ES-I3 (cell line): ENCODE measurements around the gene ALDH8A1.
"Not testable (repeated sequence)": the region's sequence is repeated elsewhere in the genome, so short reads cannot be mapped to it uniquely, and the experiment has no call there.

Experiments
- H3K36me3 ChIP-seq: 2 replicates; pipeline ENCODE4 v1.6.1; 2013; ENCODE audit warnings: mild to moderate bottlenecking, low read length, control low read depth, moderate library complexity; ENCODE audit not compliant: insufficient read depth
- H3K4me1 ChIP-seq: 2 replicates; pipeline ENCODE4 v1.6.1; 2013; ENCODE audit warnings: mild to moderate bottlenecking, control low read depth, low read length; ENCODE audit not compliant: insufficient read depth
- H3K9ac ChIP-seq: 2 replicates; pipeline ENCODE4 v1.6.1; 2013; ENCODE audit warnings: low read depth, mild to moderate bottlenecking, low read length, moderate library complexity
- H3K9me3 ChIP-seq: 2 replicates; pipeline ENCODE4 v1.6.1; 2013; ENCODE audit warnings: mild to moderate bottlenecking, low read length, moderate library complexity; ENCODE audit not compliant: control insufficient read depth, insufficient read depth

ALDH8A1 gene

DNA sequence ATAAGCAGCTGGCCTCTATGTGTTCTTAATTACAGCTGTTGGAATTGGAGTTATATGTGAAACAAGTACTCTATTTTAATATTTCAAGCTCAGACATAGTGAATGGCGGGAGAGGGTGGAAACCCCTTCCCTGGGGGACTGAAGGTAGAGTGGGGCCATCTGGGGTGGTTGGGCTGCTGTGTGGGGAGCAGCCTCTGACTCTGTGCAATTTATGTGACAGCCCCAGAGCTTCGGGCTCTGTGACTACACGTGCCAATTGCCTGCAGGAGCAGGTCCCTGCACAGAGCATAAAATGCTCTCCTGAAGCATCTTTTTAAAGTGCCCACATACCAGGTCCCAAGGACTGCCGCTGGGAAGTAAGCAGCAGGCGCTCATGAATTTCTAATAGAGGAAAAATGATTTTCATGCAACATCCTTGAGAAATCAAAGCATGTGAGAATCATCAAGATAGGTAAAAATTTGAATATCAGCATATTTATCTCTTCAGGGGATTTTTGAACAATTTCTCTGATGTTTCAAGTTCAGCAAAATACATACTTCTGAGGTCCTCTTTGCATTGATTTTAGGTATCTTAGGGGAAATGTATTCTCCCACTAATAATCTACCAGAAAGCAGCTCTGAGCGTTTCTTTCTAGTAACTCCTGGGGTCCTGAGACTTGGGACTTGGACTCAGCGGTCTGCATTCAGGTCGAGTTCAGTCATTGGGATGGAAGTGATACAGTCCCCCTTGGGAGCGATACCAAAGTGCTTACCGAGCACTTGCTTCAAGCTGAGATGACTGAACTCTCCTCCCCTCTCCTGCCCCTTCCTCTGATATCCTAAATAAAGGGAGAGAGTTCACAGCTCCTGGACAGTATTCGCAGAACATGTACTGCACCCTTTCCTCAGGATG is 40.0 kb downstream of the ALDH8A1 start:
- no peaks in the 10 kb centered on the region; the same call in 1 of the 2 replicates for H3K4me1 ChIP-seq
- H3K9ac ChIP-seq: no peak overlapping the region
- no peaks in the 10 kb centered on the region for H3K36me3 ChIP-seq
- H3K9me3 ChIP-seq: no peaks in the 10 kb centered on the region

DNA sequence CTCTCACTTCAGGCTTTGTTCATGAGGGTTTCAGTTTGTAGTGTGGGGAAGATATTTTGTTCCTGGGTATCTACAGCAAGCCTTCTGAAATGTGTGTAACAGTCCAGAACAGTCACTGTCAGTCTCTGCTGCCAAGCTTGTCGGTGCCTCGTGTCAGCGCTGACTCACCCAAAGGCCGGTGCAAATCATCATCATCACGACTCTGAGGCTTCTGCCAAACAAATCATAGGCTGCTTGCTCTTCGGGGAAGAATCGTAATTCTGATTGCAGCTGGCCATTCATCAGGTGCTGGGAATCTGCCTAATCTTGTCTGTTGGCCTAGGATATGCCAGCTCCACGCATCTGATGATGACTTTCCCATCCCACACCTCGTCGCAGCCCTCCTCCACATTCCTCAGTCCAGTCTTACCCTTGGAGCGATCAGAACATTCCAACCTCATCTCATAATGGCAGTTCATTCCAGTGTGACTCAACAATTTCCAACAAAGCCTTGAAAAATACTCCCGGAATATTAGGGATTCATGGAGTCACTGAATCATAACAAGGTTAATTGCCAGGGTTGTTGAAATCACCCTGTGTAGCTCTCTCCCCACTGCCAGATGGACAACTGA is 40.9 kb downstream of the ALDH8A1 start:
- no peak overlapping the region for H3K9ac ChIP-seq
- H3K4me1 ChIP-seq: no peaks in the 10 kb centered on the region; the same call in 1 of the 2 replicates
- H3K36me3 ChIP-seq: no peaks in the 10 kb centered on the region
- no peaks in the 10 kb centered on the region for H3K9me3 ChIP-seq

DNA sequence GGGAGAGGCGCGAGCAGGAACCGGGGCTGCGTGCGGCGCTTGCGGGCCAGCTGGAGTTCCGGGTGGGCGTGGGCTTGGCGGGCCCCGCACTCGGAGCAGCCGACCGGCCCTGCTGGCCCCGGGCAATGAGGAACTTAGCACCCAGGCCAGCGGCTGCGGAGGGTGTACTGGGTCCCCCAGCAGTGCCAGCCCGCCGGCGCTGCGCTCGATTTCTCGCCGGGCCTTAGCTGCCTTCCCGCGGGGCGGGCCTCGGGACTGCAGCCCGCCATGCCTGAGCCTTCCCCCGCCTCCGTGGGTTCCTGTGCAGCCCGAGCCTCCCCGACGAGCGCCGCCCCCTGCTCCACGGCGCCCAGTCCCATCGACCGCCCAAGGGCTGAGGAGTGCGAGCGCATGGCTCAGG is 45.2 kb downstream of the ALDH8A1 start:
- H3K36me3 ChIP-seq, H3K9ac ChIP-seq, H3K9me3 ChIP-seq, H3K4me1 ChIP-seq: not testable (repeated sequence)

DNA sequence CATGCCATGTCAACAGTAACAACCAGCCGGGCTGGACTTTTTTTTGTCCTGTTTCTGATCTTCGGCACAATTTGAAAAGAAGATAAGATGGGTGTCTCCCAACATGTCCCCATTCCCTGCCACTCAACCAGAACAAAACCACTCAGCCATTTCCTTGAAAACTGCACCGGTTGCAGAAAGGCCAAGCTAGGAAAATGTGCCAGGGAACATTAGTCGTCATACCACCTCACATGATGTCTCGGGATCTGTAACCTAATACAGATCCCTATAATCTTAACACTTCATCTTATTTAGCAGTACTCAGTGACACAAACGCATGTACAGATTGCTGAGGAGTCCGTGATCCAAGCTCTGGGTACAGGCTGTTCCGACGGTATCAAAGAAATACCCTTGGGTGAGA is 46.5 kb downstream of the ALDH8A1 start:
- H3K9me3 ChIP-seq: no peaks in the 10 kb centered on the region
- no peaks in the 10 kb centered on the region for H3K36me3 ChIP-seq
- no peak overlapping the region for H3K9ac ChIP-seq
- no peaks in the 10 kb centered on the region for H3K4me1 ChIP-seq

DNA sequence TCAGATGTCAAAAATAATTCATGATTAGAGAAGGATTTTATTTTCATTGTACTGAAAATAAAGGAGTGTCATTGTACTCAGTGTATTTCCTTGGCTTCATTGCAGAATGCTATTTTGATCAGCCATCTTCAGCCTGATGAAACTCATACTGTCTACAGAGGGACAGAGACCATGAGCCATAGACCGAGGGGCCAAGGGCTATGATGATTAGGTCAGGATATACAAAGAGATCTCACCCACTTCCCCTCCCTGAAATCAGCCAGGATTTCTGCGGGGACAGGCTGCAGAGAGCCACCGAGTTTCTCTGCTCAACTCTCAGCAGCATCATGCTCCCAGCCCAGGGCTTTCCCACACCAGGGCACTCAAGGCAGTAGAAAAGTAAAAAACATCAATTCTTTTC is 47.0 kb downstream of the ALDH8A1 start:
- no peaks in the 10 kb centered on the region for H3K9me3 ChIP-seq
- H3K4me1 ChIP-seq: no peaks in the 10 kb centered on the region
- no peaks in the 10 kb centered on the region for H3K36me3 ChIP-seq
- H3K9ac ChIP-seq: no peak overlapping the region

DNA sequence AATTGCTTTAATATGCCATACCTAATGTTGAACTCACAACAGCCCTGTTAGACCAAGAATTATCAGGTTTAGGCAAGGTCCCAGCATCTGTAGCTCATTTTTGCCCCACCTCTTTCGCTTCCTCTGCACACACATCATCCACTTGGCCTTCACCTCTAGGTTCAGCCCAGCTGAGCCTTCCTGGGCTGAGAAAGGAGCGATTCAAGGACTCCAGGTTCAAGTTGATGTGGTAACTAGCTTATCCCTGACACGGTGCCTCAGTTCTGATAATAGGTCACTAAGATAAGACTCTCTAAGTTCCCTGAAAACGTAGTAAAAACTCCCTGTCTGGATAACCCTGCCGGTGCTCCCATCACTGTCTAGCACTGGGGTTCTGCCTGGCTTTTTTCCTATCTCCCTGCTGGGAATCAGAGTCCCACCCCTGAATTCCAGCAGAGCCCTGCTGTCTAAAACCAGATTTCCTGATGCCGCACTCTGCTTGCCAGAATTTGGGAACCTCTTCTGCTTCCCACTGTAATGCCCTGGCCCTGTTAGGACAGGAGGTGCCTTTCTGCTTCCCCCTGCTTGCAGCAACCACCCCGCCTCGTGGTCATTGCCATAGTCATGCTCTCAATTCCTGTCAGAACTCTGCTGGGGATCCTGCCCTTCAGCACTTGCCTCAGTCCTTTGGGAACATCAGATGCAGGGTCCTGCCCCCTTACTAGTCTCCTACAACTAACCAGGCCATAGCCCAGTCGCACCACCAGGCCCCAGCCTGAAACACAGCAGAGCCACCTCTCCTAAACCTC is 47.6 kb downstream of the ALDH8A1 start:
- Histone ChIP-seq H3K4me1 (no peaks in the 10 kb centered on the region), H3K9ac (no peak overlapping the region), H3K9me3 (no peaks in the 10 kb centered on the region), H3K36me3 (no peaks in the 10 kb centered on the region)

DNA sequence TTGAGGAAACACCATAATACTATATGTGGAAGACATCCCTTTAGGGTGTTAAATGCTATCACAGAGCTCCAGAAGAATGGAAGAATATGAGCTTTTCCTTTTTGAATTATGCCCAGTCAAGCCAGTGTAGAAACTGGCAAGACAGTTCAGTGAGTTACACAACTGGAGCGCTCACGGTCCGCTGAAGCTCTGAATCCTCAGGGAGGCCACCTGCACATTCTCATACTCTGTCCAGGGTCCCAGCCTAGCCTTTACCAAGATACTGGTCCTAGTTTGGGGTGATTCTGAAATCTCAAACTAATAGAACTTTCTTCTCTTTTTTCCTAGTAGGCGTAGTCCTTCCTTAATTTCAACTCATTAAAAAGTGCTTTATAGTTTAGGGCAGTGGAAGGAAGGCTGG is 51.3 kb downstream of the ALDH8A1 start:
- no peak overlapping the region for H3K9ac ChIP-seq
- H3K4me1 ChIP-seq: no peaks in the 10 kb centered on the region
- no peaks in the 10 kb centered on the region for H3K36me3 ChIP-seq
- no peaks in the 10 kb centered on the region for H3K9me3 ChIP-seq

DNA sequence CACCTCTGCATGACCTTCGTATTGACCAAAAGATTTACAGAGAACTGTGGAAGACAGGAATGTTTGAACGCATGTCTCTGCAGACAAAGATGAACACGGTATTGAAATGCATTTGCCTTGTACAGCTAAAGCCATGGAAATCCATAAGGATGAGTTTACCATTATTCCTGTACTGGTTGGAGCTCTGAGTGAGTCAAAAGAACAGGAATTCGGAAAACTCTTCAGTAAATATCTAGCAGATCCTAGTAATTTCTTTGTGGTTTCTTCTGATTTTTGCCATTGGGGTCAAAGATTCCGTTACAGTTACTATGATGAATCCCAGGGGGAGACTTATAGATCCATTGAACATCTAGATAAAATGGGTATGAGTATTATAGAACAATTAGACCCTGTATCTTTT is 51.7 kb downstream of the ALDH8A1 start:
- not testable (repeated sequence) for H3K36me3 ChIP-seq

DNA sequence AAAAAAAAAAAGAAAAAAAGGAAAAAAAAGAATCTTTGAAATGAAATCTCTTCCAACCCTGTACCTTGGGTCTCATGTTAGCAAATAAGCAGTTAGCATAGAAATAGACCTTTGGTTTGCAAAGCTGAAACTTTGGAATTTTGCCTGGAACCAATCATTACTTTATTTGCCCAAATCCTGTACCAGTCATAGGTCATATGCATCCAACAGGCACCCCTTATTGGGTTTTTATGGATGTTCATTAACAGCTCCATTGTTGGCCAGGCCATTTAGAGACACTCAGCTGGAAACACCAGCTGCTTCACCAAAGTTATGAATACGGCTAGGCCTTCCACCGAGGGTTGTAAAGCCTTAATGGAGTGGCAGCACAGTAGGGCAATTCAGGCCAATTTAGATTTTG is 53.0 kb downstream of the ALDH8A1 start:
- no peaks in the 10 kb centered on the region for H3K4me1 ChIP-seq
- no peaks in the 10 kb centered on the region for H3K36me3 ChIP-seq
- H3K9me3 ChIP-seq: no peaks in the 10 kb centered on the region
- H3K9ac ChIP-seq: no peak overlapping the region

More for the DNA sequence above, 51.7 kb downstream of the ALDH8A1 start:
- H3K9ac ChIP-seq, H3K4me1 ChIP-seq, H3K9me3 ChIP-seq: not testable (repeated sequence)

DNA sequence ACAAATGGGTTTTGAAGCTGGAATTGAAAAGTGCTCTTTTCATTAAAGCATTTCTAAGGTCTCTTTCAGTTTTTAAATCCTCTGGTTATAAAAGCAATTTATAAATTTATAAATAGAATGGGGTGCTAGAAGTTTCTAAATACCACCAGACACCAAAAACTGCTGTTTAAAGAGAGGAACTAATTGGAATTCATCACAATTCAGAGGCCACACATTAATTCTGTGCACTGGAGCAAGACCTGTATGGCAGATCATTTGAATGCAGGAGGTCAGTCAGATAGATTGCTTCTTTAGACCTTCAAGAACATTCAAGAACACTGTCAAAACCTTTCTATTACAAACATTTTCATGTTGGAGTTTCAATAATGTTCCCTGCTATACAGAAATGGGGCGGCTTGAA is 55.1 kb downstream of the ALDH8A1 start:
- no peaks in the 10 kb centered on the region for H3K4me1 ChIP-seq
- no peak overlapping the region for H3K9ac ChIP-seq
- H3K36me3 ChIP-seq: no peaks in the 10 kb centered on the region

DNA sequence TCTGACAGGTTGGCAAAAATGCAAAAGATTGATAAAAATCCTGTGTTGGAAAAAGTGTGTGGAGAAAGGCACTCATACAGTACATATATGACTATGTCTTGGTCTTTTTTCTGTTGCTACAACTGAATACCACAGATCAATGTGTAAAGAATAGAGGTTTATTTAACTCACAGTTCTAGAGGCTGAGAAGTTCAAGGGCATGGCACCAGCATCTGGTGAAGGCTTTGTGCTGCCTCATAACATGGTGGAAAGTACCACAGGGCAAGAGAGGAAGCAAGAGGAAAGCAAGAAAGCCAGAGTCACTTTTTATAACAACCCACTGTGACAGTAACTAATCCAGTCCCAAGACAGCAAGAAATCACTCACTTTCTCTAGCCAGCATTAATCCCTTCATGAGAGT is 57.5 kb downstream of the ALDH8A1 start:
- Histone ChIP-seq H3K9ac (no peak overlapping the region), H3K36me3 (no peaks in the 10 kb centered on the region), H3K4me1 (no peaks in the 10 kb centered on the region), H3K9me3 (no peaks in the 10 kb centered on the region)

More for the DNA sequence above, 55.1 kb downstream of the ALDH8A1 start:
- H3K9me3 ChIP-seq: no peaks in the 10 kb centered on the region

DNA sequence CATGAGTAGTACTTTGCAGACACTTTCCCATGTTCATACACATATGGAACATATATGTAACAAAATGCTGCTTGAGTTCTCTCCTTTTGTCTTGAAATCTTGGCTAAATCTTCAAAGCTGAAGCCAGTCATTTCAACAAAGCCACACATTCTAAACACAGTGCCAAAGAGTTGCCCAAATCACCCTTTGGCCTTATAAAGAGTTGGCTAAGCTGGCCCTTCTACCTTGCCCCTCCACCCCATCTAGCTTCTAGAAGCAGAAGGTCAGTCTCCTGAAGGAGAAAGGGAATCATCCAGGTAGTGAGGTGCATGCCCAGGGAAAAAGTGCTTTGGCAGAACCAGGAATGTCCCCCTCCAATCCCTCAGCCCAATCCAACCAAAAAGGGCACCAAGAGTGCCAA is 58.3 kb downstream of the ALDH8A1 start:
- Histone ChIP-seq H3K36me3 (no peaks in the 10 kb centered on the region), H3K9ac (no peak overlapping the region), H3K9me3 (no peaks in the 10 kb centered on the region), H3K4me1 (no peaks in the 10 kb centered on the region)

DNA sequence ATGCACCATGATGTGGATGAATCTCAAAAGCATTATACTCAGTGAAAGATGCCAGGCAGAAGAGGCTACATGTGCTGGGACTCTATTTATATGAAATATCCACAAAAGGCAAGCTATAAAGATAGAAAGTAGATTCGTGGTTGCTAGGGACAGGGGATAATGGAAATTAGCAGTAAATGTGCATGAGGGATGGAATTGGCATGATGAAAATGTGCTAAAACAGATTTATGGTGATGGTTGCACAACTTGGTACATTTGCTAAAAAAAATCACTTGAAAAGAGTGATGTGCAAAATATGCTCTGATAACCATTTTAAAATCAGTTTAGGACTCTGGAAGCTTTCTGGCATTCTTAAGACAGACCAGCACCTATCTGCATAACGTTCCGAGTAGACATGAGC is 61.6 kb downstream of the ALDH8A1 start:
- H3K4me1 ChIP-seq: no peaks in the 10 kb centered on the region
- no peaks in the 10 kb centered on the region for H3K9me3 ChIP-seq
- H3K36me3 ChIP-seq: no peaks in the 10 kb centered on the region
- H3K9ac ChIP-seq: no peak overlapping the region

DNA sequence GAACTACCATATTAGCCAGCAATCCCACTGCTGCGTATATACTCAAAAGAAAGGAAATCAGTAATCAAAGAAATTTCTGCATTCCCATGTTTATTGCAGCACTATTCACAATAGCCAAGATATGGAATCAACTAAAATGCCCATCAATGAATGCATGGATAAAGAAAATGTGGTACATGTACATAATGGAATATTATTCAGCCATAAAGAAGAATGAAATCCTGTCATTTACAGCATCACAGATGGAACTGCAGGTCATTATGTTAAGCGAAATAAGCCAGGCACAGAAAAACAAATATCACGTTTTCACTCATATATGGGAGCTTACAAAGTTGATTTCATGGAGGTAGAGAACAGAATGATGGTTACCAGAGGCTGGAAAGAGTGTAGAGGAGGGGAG is 65.1 kb downstream of the ALDH8A1 start:
- Histone ChIP-seq H3K9me3 (no peaks in the 10 kb centered on the region), H3K4me1 (no peaks in the 10 kb centered on the region), H3K36me3 (no peaks in the 10 kb centered on the region), H3K9ac (no peak overlapping the region)
